Astrocyte of the cerebellum (primary cell): ENCODE results near the gene SKAP2.

ENCODE experiments used
- DNase-seq: peaks from one replicate; pipeline ENCODE4 v3.0.0-alpha.2; 2011; ENCODE audit warnings: low read depth
- H3K4me3 ChIP-seq: 2 replicates; pipeline ENCODE4 v1.5.1; 2011; ENCODE audit warnings: mild to moderate bottlenecking, low read depth, low read length, moderate library complexity
- CTCF ChIP-seq: IDR thresholded peaks from 2 replicates; pipeline ENCODE4 v1.5.1; 2012; ENCODE audit warnings: low read length, low read depth, moderate library complexity, mild to moderate bottlenecking; ENCODE audit errors: missing control alignments
- in situ Hi-C: cut with HindIII; loops from 2 replicates; pipeline ENCODE4 v1.10.0; 2017; ENCODE audit warnings: low sequenced_read_pairs

SKAP2 gene

GRCh38 chr7:26735976-26736600 is 128.3 kb downstream of the SKAP2 start:
- no peak overlapping the region for H3K4me3 ChIP-seq
- no peak for TF ChIP-seq CTCF
- no peak for DNase-seq
- in situ Hi-C loops: no loop called here

DNA sequence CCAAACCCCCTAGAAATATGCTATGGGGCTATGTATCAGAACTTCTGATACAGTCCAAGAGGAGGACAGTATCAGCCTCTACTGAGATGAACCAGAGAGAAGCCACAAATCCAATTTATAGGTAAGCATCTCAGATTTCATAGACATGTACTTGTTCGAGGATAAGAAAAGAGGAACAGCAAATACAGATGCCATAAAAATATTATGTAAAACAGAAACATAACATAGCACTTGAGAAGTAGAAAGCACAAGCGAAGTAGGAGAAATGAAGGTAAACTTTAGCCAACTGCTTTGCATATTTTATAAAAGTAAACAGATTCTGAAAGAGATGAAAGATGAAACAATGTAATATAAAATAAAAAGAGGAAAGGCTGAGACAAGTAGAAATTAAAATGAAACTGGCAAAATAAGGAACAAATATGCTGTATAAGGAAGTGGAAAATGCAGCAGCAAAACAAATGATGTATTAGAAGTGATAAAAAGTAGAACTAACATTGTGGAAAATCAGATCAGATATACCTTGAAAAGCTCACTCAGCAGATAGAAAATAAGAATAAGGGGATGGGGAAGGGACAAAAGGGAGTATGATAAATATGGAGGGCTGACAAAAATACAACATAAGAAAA is 135.1 kb downstream of the SKAP2 start:
- in situ Hi-C loops: no loop called here
- DNase-seq: no peak
- H3K4me3 ChIP-seq: no peak overlapping the region

DNA sequence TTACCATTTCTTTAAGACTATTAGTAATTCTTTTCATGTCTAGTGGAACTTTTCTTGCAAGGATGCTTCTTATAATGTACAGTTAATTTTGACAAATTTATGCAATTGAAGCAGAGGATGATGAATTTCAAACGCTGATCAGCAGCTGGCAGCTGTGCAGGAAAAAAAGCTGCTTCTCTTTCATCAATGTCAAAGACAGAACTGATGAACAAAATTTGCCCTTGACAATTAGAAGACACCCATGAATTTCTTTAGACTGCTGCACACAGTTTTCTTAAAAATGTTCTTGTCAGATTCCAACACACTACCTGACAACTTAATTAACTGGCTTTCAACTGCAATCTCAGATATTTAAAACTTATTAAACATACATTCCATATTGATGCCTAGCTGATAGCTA is 138.3 kb downstream of the SKAP2 start:
- no peak for DNase-seq
- H3K4me3 ChIP-seq: no peak overlapping the region
- TF ChIP-seq CTCF: no peak
- in situ Hi-C loops: no loop called here

More for the DNA sequence above, 135.1 kb downstream of the SKAP2 start:
- no peak for TF ChIP-seq CTCF

DNA sequence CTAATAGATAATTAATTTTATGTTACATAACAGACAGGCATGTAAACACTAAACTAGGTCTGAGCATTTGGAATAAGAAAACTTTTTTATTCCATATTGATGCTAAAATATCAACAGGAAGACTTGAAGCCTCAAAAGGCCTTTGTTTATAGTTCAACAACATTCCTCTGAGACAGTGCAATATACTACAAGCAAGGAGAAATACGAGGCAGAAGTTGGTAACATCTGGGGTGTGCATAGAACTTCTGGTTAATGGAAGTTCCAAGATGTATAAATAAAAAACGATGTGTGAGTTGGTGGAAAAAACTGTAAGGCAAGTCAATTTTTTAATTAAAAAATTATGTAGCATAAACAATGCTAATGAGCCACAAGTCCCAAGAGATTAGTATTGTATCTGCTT is 139.6 kb downstream of the SKAP2 start:
- no peak for TF ChIP-seq CTCF
- no peak overlapping the region for H3K4me3 ChIP-seq
- in situ Hi-C loops: no loop called here
- no peak for DNase-seq

GRCh38 chr7:26723129-26723528 is 141.3 kb downstream of the SKAP2 start:
- no peak overlapping the region for H3K4me3 ChIP-seq
- no peak for DNase-seq
- no peak for TF ChIP-seq CTCF
- in situ Hi-C loops: no loop called here

DNA sequence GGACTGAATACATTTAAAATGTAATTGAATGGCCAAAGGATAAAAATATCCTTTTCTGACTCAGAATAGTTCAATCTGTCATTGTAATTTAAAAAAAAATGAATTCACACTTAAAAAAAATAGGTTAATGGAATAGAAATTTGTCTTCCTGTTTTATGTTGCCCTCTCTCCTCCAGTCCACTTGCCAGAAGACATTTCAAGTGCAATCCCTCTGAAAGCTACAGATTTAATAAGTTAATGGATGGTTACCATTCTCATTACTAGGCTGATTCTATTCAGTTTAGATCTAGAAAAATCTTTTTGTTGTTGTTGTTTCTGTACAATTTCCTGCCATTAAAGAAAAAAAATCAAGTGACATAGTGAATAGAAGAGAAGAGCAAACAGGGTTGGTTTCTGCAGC is 142.9 kb downstream of the SKAP2 start:
- TF ChIP-seq CTCF: no peak
- no peak for DNase-seq
- in situ Hi-C loops: no loop called here
- H3K4me3 ChIP-seq: no peak overlapping the region

- TF ChIP-seq CTCF: no peak
- no peak for DNase-seq
- in situ Hi-C loops: no loop called here
- H3K4me3 ChIP-seq: no peak overlapping the region
Observed at GRCh38 chr7:26718063-26718462, 146.3 kb downstream of the SKAP2 start.
